Measurements from ENCODE around the gene SPRR4.
"Not testable (repeated sequence)": the region's sequence is repeated elsewhere in the genome, so short reads cannot be mapped to it uniquely, and the experiment has no call there.

Gene SPRR4

DNA sequence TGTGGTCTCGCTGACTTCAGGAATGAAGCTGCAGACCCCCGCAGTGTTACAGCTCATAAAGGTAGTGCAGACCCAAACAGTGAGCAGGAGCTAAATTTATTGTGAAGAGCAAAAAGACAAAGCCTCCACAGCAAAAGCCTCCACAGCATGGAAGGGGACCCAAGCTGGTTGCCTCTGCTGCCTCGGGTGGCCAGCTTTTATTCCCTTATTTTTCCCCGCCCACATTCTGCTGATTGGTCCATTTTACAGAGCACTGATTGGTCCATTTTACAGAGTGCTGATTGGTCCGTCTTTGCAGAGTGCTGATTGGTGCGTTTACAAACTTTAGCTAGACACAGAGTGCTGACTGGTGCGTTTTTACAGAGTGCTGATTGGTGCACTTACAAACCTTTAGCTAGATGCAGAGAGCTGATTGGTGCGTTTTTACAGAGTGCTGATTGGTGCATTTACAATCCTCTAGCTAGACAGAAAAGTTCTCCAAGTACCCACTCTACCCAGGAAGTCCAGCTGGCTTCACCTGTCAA lies 40.8 kb downstream of the SPRR4 start:
- DNase-seq (ENCODE audit: extremely low read depth in 1 of 2, low read depth in 1 of 2): not testable (repeated sequence)

DNA sequence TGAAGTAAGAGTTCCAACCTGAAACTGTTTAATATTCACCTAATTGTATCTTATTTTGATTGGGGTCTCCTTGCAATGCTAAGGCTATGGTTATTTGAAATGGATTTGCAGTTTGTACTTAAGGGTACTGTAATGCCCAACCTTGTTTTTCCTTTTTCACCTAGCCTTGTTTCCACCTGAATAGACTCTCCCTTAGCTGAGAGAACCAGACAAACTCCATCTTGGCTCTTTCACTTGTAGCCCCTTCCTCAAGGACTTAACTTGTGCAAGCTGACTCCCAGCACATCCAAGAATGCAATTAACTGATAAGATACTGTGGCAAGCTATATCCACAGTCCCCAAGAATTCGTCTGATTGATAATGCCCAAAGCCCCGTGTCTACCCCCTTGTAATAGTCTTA lies 51.4 kb downstream of the SPRR4 start:
- DNase-seq (ENCODE audit: extremely low read depth in 1 of 2, low read depth in 1 of 2): not testable (repeated sequence)

All from activated CD8-positive, alpha-beta memory T cell treated with anti-CD3 and anti-CD28 coated beads for 1 hour (primary cell).